OCI-LY3 (cell line): Measurements from ENCODE around the gene MAPK7.

Source experiments
- H2AFZ ChIP-seq: fragments of 200-600, 300-600 bp; shearing (Covaris generic); 2 replicates; pipeline ENCODE4 v1.6.0; 2014; ENCODE audit warnings: antibody characterized with exemption, low read depth, low read length
- H3K27ac ChIP-seq: fragments of 200-600, 300-600 bp; sonication (generic); 2 replicates; pipeline ENCODE4 v1.5.1; 2014; ENCODE audit warnings: mild to moderate bottlenecking, low read length, moderate library complexity, mixed read lengths
- H3K27me3 ChIP-seq: fragments of 200-600, 300-600 bp; sonication (generic); 2 replicates; pipeline ENCODE4 v1.6.1; 2014; ENCODE audit warnings: low read depth, low read length, mixed read lengths
- H3K36me3 ChIP-seq: fragments of 200-600, 300-600 bp; sonication (generic); replicated peaks from 2 replicates; pipeline ENCODE3; 2014; ENCODE audit warnings: low read depth, low read length, mixed read lengths
- H3K4me1 ChIP-seq: fragments of 300-600, 200-600 bp; sonication (generic); 2 replicates; pipeline ENCODE4 v1.6.1; 2014; ENCODE audit warnings: low read length, mixed read lengths
- H3K4me2 ChIP-seq: fragments of 200-600, 300-600 bp; sonication (generic); 2 replicates; pipeline ENCODE4 v1.6.1; 2014; ENCODE audit warnings: low read length, mixed read lengths
- H3K4me3 ChIP-seq: fragments of 300-600, 200-600 bp; sonication (generic); 2 replicates; pipeline ENCODE4 v1.5.1; 2014; ENCODE audit warnings: antibody characterized with exemption, mild to moderate bottlenecking, low read length, moderate library complexity
- H3K79me2 ChIP-seq: fragments of 300-600, 200-600 bp; shearing (Covaris generic); 2 replicates; pipeline ENCODE4 v1.6.1; 2014; ENCODE audit warnings: mild to moderate bottlenecking, low read length, mixed read lengths
- H3K9ac ChIP-seq: fragments of 300-600, 200-600 bp; shearing (Covaris generic); 2 replicates; pipeline ENCODE4 v1.6.0; 2014; ENCODE audit warnings: mild to moderate bottlenecking, low read length, moderate library complexity
- H3K9me3 ChIP-seq: fragments of 200-600, 300-600 bp; shearing (Covaris generic); 2 replicates; pipeline ENCODE4 v1.6.1; 2014; ENCODE audit warnings: low read length, mixed read lengths; ENCODE audit not compliant: insufficient read depth
- H4K20me1 ChIP-seq: fragments of 200-600, 300-600 bp; sonication (generic); 2 replicates; pipeline ENCODE4 v1.6.1; 2016; ENCODE audit warnings: low read length, mixed read lengths; ENCODE audit not compliant: insufficient read depth
- CTCF ChIP-seq: fragments of 200-600, 300-600 bp; sonication (generic); IDR thresholded peaks from 2 replicates; pipeline ENCODE4 v1.5.1; 2014; ENCODE audit warnings: antibody characterized with exemption, low read length, low read depth
- EZH2phosphoT487 ChIP-seq: fragments of 200-600 bp; shearing (Covaris generic); IDR thresholded peaks from 2 replicates; pipeline ENCODE4 v1.6.1; 2018; ENCODE audit warnings: antibody characterized with exemption, mixed run types, low read depth

Gene MAPK7

GRCh38 chr17:19410875-19411620, 32.8 kb downstream of the MAPK7 start, which contains the start of gene RNF112:
Gene RNF112, plus strand, starts transcription at chr17:19411232. Its CDS starts 177 bp downstream, at chr17:19411409.
- Histone ChIP-seq H3K9ac (no peak within 1 kb of the TSS), H3K4me2 (no peak within 1 kb of the TSS), H2AFZ (no peak within 1 kb of the TSS), H3K27ac (no peak within 1 kb of the TSS), H3K27me3 (no peaks in the 10 kb centered on the region), H3K36me3 (no peaks in the 10 kb centered on the region), H3K4me3 (no peak within 1 kb of the TSS), H3K9me3 (no peaks in the 10 kb centered on the region), H4K20me1 (no peaks in the 10 kb centered on the region), H3K4me1 (no peaks in the 10 kb centered on the region), H3K79me2 (no peaks in the 10 kb centered on the region)
- TF ChIP-seq CTCF = no peak

GRCh38 chr17:19411631-19412030, 33.3 kb downstream of the MAPK7 start:
- no peak overlapping the region for H3K27ac ChIP-seq
- no peaks in the 10 kb centered on the region for H3K27me3 ChIP-seq
- no peak overlapping the region for H3K4me3 ChIP-seq
- H3K36me3 ChIP-seq = no peaks in the 10 kb centered on the region
- H3K4me2 ChIP-seq = no peak overlapping the region
- no peak overlapping the region for H3K9ac ChIP-seq
- H2AFZ ChIP-seq = no peak overlapping the region
- TF ChIP-seq CTCF = no peak
- H4K20me1 ChIP-seq = no peaks in the 10 kb centered on the region
- H3K9me3 ChIP-seq = no peaks in the 10 kb centered on the region
- no peaks in the 10 kb centered on the region for H3K79me2 ChIP-seq
- no peaks in the 10 kb centered on the region for H3K4me1 ChIP-seq

GRCh38 chr17:19412510-19412909, 34.2 kb downstream of the MAPK7 start:
- Histone ChIP-seq H3K36me3 (no peaks in the 10 kb centered on the region), H3K4me2 (no peak overlapping the region), H4K20me1 (no peaks in the 10 kb centered on the region), H3K9me3 (no peaks in the 10 kb centered on the region), H3K9ac (no peak overlapping the region), H3K79me2 (no peaks in the 10 kb centered on the region), H3K27ac (no peak overlapping the region), H3K4me1 (no peaks in the 10 kb centered on the region), H2AFZ (no peak overlapping the region), H3K27me3 (no peaks in the 10 kb centered on the region), H3K4me3 (no peak overlapping the region)
- TF ChIP-seq CTCF (no peak), EZH2phosphoT487 (no peak)

- Histone ChIP-seq H3K27ac (no peak overlapping the region), H3K9me3 (no peaks in the 10 kb centered on the region), H3K4me2 (no peak overlapping the region), H3K9ac (no peak overlapping the region), H3K4me3 (no peak overlapping the region), H3K4me1 (no peaks in the 10 kb centered on the region), H4K20me1 (no peaks in the 10 kb centered on the region), H2AFZ (no peak overlapping the region), H3K79me2 (no peaks in the 10 kb centered on the region), H3K36me3 (no peaks in the 10 kb centered on the region), H3K27me3 (no peaks in the 10 kb centered on the region)
- TF ChIP-seq EZH2phosphoT487 = no peak
- no peak for TF ChIP-seq CTCF
Measured at GRCh38 chr17:19412984-19413383, 34.7 kb downstream of the MAPK7 start.
